Mesodermal cell (in vitro differentiated cells): ENCODE results near the gene MAPKAP1.

ENCODE experiments used
- H3K27ac ChIP-seq: 2 replicates; pipeline ENCODE4 v1.7.0; 2013; ENCODE audit warnings: mild to moderate bottlenecking, low read depth, low read length, moderate library complexity; ENCODE audit not compliant: severe bottlenecking
- H3K36me3 ChIP-seq: 2 replicates; pipeline ENCODE4 v1.7.1; 2013; ENCODE audit warnings: mild to moderate bottlenecking, low read length, moderate library complexity; ENCODE audit not compliant: control insufficient read depth, insufficient read depth
- H3K4me1 ChIP-seq: one replicate; pipeline ENCODE4 v1.7.1; 2013; ENCODE audit warnings: mild to moderate bottlenecking, low read length; ENCODE audit not compliant: insufficient read depth, control insufficient read depth, poor library complexity, severe bottlenecking
- H3K4me3 ChIP-seq: 2 replicates; pipeline ENCODE4 v1.7.0; 2013; ENCODE audit warnings: low read length, control low read depth, mild to moderate bottlenecking; ENCODE audit not compliant: insufficient read depth, poor library complexity, severe bottlenecking; ENCODE audit errors: extremely low read depth
- H3K9me3 ChIP-seq: 2 replicates; pipeline ENCODE4 v1.7.1; 2013; ENCODE audit warnings: mild to moderate bottlenecking, low read length, moderate library complexity; ENCODE audit not compliant: control insufficient read depth
- WGBS, 2 experiments: methylation state at CpG; one replicate each; pipeline ENCODE4 v1.1.5; 2013; ENCODE audit warnings: missing lambda C conversion rate in 2 of 2; ENCODE audit not compliant: insufficient coverage in 2 of 2; 5-methylcytosine and 5-hydroxymethylcytosine counted together

MAPKAP1 gene

DNA sequence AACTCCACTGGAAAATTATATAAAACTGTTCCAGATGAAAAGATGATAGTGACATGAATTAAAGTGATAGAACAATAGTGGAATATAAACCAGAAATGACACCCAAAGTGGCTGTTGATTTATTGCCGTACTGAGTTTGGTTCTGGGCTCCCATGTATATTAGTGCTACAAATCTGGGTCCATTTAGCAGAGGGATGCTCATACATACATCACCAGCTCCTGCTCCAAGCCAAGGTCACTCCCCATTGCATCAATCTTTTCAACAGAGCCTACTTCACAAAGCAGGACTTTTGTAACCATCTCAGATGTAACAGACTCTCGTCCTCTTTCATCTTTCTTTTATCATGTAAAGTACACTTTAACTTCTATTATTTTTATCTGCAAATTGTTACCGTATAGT, 236.8 kb downstream of the MAPKAP1 start:
- WGBS, 2 experiments, result 93 to 96% methylated on average over 3 of the region's 3 CpGs
- no peak overlapping the region for H3K27ac ChIP-seq
- peaks cover 12% of the 10 kb centered on the region for H3K36me3 ChIP-seq
- H3K4me1 ChIP-seq, result peaks cover 39% of the 10 kb centered on the region
- no peaks in the 10 kb centered on the region for H3K9me3 ChIP-seq
- H3K4me3 ChIP-seq, result no peak overlapping the region

DNA sequence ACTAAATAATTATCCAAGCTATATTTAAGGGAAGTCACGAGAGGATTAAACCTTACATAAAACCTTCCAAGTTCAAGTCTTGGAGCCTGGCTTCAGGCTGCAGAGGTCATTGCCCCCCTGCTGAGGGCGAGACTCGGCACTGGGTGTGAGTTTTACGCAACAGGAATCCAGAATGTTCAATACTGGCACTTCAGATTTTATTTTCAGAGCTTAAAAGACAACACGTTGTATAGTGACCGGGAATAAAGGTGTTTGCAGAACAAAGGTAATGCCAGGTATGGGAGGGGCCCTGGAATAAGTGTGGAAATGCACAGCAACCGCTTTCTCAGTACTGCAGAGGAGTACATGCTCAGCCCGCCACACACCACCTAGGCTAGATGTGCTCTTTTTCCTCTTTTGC, 238.4 kb downstream of the MAPKAP1 start:
- no peak overlapping the region for H3K27ac ChIP-seq
- H3K36me3 ChIP-seq, result peaks cover 18% of the 10 kb centered on the region
- H3K9me3 ChIP-seq, result no peaks in the 10 kb centered on the region
- no peak overlapping the region for H3K4me3 ChIP-seq
- H3K4me1 ChIP-seq, result peaks cover 30% of the 10 kb centered on the region
- WGBS, 2 experiments, result 85 to 95% methylated on average over 5 to 7 of the region's 8 CpGs

DNA sequence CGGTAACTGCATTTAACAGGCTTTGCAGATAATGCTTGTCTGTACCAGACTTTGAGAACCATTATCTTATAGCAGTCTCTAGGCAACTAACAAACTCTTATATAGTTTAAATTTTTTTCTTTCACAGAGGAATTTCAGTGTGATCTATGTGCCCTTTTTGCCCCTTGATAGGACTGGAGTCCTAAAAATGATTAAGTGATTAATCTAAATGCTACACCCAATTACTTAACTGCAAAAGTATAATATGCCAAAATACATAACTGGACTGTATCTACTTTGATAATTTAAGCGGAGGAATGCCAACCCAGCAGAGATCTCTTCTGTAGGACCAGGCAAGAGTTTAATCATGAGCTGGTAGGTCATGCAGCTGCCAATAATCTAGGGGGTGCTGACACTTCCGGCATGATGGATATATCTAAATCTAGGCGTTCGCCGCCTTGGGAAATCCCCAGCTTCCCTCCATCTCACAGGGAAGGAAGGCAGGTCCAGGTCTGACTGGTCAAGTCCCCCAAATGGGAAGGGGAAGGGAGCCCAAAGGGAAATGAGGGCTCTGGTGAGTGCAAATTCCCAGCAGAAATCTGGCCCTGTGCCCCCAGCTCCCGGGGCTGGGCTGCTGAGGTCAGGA, 239.8 kb downstream of the MAPKAP1 start:
- WGBS, 2 experiments, result 94 to 100% methylated on average over 2 to 3 of the region's 7 CpGs
- H3K36me3 ChIP-seq, result peaks cover 18% of the 10 kb centered on the region
- H3K4me1 ChIP-seq, result peaks cover 28% of the 10 kb centered on the region
- no peak overlapping the region for H3K27ac ChIP-seq
- no peak overlapping the region for H3K4me3 ChIP-seq
- H3K9me3 ChIP-seq, result no peaks in the 10 kb centered on the region

DNA sequence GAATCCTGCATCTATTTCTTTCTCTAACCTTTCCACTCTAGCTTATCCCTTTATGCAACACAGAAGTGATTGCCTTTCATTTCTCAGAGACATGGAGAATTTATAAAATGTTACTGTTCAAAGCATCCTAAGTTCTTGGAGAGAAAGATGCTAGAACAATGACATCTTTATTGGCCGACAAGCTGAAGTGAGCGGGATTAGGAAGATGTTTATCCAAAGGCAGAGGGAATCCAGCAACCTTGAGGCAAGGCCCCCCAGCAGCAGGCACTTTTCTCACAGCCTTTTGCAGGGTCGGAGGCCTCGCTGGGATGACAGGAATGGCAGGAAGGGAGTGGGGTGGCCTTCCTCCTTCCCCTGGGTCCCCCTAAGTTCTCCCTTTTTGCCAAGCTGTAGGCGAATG, 240.6 kb downstream of the MAPKAP1 start:
- Histone ChIP-seq H3K4me1 (peaks cover 27% of the 10 kb centered on the region), H3K36me3 (peaks cover 21% of the 10 kb centered on the region), H3K27ac (peak overlapping the region; percentile 12), H3K9me3 (no peaks in the 10 kb centered on the region), H3K4me3 (no peak overlapping the region)
- 63 to 83% methylated on average over 2 to 5 of the region's 5 CpGs for WGBS, 2 experiments

DNA sequence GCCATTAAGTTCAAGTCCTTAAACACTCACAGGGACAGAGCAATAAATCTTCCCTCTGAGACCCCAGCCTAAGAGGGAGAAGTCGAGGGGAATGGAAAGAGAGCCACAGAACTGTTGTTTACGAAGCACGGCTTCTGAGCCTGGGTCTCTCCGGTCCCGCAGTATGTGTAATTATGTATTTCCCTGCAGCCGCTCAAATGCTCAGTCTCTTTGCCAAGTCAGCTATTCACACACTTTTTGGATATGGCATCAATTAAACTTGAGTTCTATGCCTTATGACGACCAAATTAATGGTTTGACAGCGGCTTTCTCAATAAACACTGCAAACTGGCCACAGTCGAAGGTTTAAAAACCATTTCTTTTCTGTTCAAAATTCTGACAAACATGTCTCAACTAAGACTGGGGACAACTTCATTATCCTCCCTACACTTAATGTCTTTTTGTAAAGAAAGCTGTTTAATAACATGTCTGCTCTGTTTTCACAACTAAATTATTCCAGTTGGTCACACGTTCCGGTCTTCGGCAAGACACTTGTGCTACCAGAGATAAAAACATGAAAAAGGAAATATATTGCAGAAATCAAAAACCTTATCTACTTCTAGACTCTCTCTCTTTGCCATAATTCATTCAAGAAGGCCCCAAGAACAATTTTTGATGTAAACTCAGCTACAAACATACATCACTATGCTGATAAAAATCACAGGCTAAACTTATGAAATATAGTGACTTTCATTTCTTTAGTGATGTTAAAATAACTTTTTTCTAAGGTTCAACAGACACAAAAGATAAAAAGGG, 242.2 kb downstream of the MAPKAP1 start:
- Histone ChIP-seq H3K4me1 (peaks cover 28% of the 10 kb centered on the region), H3K36me3 (peaks cover 28% of the 10 kb centered on the region), H3K27ac (no peak overlapping the region), H3K4me3 (no peak overlapping the region), H3K9me3 (peaks cover under 1% of the 10 kb centered on the region)
- 87 to 89% methylated on average over 7 to 9 of the region's 12 CpGs for WGBS, 2 experiments

DNA sequence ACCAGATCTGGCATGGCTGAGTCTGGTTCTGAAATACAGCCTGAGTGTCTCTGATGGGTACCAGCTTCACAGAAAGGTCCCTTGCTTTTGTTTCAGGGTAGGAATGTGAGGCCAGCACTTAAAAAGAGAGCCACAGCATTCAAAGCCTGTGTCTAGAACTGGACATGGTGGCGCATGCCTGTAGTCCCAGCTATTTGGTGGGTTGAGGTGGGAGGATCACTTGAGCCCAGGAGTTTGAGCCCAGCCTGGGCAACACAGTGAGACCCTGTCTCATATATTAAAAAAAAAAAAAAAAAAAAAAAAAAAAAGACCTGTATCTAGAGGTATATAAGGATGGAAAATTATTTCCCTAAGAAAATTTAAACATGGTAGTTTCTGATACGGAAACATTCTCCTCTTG, 243.1 kb downstream of the MAPKAP1 start:
- Histone ChIP-seq H3K4me3 (no peak overlapping the region), H3K27ac (peak overlapping the region; percentile 71), H3K36me3 (peaks cover 28% of the 10 kb centered on the region), H3K9me3 (peaks cover 4% of the 10 kb centered on the region), H3K4me1 (peaks cover 28% of the 10 kb centered on the region)
- 100% methylated on average over 1 of the region's 2 CpGs for WGBS, 2 experiments

DNA sequence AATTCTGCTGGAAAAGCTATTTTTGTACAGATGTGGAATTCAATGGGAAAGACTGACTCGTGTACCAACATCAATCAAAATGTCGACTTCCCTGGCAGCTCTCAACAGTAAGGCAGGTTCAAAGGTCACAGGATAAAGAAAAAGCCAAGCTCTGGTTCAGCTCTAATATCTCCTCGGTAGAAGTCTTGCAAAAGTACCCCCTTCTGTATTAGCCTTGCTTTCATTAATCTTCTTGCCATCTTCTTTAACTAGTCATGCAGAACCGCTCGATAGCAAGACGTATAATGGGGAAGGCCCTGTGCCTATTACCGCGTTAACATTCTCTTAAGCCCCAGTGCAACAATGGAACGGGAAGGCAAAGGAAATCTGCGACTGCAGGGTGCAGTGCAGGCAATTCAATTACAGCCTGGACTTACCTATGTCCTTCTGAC, 244.1 kb downstream of the MAPKAP1 start:
- Histone ChIP-seq H3K4me1 (peaks cover 28% of the 10 kb centered on the region), H3K4me3 (no peak overlapping the region), H3K36me3 (peaks cover 28% of the 10 kb centered on the region), H3K9me3 (peaks cover 6% of the 10 kb centered on the region), H3K27ac (peak overlapping the region; percentile 71)
- 74 to 80% methylated on average over 9 to 10 of the region's 10 CpGs for WGBS, 2 experiments

DNA sequence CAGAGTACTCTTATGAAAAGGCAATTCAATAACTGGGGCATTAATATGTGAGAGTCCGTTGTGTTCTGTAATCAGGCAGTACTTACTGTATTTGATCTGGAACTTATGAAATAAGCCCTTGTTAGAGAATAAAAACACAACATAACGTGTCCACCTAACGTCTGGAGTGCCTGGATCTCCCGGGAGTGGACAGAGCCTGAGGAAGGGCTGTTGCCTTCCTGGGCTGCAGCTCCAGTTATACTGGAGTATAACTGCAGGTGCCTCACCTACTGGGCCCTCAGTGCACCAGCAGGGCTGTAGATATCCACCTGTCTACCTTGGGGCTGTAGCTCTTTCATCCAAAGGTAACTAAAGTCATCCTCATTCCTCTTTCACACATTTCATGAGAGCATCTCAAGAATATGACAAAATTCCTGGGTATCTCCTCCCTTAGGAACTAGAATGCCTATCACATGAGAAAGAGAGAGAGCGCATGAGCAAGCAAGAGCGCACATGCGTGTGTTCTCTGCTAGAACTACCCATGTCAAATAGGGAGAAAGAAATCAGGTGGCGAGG, 245.3 kb downstream of the MAPKAP1 start:
- H3K27ac ChIP-seq, result no peak overlapping the region
- H3K9me3 ChIP-seq, result peaks cover 17% of the 10 kb centered on the region
- peaks cover 19% of the 10 kb centered on the region for H3K4me1 ChIP-seq
- H3K4me3 ChIP-seq, result no peak overlapping the region
- H3K36me3 ChIP-seq, result peaks cover 32% of the 10 kb centered on the region
- 91 to 96% methylated on average over 3 to 7 of the region's 8 CpGs for WGBS, 2 experiments

DNA sequence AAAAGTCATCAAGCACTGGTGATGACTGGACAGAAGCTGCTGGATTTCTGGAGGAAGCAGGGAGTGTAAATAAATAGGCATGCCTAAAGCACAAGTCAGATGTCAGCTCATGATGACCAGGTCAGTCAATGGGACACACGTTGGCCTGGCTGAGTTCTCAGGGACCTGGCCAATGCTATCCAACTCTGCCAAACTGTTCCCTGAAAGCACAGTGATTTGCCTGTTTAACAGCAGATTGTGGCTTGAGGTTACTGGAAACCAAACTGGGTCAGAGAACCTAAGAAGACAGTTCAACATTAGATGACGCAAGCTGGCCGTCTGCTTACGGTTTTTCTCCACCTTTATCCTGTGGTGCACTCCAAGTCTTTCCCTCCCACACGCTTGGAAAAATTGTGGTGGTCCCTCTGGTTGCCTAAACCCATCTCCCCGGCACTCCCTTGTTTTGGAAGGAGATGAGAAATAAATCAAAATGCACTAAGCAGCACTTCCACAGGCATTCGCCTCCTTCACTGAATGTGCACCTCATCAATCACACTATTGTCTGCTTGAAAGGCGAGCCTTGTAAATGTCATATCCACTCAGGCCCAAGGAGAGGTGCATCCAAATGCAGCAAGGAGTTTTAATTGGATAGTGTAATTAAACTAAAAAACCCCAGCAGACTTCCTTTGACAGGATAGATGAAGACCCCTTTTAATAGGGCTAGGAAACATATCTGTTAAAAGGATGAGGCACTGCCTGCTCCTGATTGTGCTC, 245.9 kb downstream of the MAPKAP1 start:
- H3K4me1 ChIP-seq, result peaks cover 19% of the 10 kb centered on the region
- peak overlapping the region; percentile 69 for H3K27ac ChIP-seq
- 92% methylated on average over 4 to 6 of the region's 8 CpGs for WGBS, 2 experiments
- peaks cover 23% of the 10 kb centered on the region for H3K9me3 ChIP-seq
- peaks cover 39% of the 10 kb centered on the region for H3K36me3 ChIP-seq
- H3K4me3 ChIP-seq, result no peak overlapping the region

DNA sequence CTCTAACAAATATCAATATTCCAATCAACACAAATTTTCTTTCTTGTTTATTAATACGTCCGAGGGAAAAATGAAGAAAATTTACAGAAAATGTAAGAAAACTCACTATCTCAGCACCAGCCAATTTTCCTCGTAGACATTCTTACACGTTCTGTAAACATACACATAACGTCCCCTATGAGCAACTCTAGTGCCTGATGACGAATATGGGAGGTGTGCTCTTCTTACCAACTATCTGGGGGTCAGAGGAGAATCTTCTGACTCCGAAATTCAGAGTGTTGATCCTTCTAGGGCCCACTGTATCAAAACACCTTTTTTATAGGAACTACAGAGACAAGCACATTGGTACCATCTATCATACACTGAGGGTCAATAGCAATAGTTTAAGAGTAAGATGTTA, 246.7 kb downstream of the MAPKAP1 start:
- no peak overlapping the region for H3K4me3 ChIP-seq
- H3K4me1 ChIP-seq, result peaks cover 19% of the 10 kb centered on the region
- peaks cover 30% of the 10 kb centered on the region for H3K9me3 ChIP-seq
- peaks cover 40% of the 10 kb centered on the region for H3K36me3 ChIP-seq
- WGBS, 2 experiments, result 100% methylated on average over 4 of the region's 7 CpGs; no CpG with 5 or more reads in 1 of the 2 experiments
- peak overlapping the region; percentile 69 for H3K27ac ChIP-seq
